HG03280 (cell line): Measurements from ENCODE around the gene DDR2.
A peak's percentile ranks its signal among the peaks of the same experiment; 100 is the strongest.
"Not testable (repeated sequence)": the region's sequence is repeated elsewhere in the genome, so short reads cannot be mapped to it uniquely, and the experiment has no call there.

Source experiments
- ATAC-seq: cut with Tn5 transposase; IDR thresholded peaks from one replicate; pipeline ENCODE4 v1.9.1; 2021; ENCODE audit warnings: mild to moderate bottlenecking, moderate library complexity; ENCODE audit not compliant: unreplicated experiment

DDR2 gene

DNA sequence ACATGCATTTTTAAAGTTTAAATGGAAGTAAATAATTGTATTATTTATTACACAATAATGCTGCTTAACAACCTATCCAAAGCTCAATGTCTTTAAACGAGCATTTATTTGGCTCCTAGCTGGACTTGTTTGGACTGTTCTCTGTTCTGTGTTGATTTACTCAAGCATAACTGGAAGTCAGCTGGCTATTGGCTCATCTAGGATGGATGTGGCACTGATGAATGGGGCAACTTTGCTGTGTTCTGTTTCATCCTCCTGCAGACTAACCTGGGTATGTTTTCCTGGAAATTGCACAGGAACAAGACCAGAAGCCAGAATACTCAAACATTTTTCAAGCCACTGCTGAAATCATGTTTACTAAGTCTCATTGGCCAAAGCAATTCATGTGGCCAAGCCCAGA lies 87.4 kb downstream of the DDR2 start:
- no peak for ATAC-seq

DNA sequence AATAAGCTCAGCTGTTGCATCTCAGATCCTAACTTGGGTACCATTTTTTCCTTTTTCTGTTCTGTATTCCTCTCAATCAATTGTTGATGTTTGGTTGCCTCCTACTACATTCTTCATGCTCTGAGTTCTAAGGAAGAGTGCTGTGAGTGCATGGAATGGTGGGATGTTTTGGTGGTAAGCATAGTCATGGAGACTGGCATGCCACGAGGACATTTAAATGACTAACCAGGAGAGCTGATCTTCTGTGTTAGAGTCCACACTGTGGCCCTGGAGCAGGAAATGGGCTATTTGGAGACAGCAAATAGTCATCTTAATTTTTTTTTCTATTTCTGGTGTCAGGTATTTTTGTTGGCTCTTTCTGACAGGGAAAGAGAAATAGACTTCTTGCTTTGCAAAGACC lies 88.7 kb downstream of the DDR2 start:
- no peak for ATAC-seq

DNA sequence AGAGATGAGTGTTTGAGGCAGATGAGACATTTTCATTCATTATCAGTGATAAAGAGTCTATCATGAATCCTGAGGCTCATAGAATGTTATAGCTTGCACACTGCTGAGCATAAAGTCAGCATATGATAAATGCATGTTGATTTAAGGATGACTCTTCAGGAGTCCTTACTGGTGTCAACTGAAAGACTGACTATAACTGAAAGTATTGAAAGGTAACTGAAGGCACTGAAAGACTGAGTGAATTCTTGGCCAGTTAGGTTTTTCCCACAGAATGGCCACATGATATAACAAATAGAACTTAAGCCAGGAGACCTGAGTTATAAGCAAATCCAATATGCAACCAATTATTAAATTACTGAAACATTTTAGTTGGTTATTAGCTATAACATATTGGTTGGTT lies 89.2 kb downstream of the DDR2 start:
- no peak for ATAC-seq

DNA sequence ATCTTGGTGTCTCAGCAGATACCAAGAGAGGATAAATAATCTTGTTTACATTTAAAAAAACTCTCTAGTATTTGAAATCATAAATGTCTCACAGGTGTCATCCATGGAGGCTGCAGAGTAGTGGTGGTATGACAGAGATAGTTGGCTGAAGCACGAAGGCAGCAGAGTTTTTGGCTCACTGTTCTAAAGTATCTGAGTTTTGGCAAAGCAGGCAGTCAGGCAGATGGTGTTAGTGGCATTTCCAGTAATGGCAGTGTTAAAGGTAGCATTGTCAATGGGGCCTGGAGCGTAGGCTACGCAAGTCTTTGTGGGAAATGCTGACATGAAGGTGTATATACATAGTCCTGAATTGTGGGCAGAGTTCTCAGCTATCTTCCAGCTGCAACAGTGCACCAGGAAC lies 89.8 kb downstream of the DDR2 start:
- no peak for ATAC-seq

DNA sequence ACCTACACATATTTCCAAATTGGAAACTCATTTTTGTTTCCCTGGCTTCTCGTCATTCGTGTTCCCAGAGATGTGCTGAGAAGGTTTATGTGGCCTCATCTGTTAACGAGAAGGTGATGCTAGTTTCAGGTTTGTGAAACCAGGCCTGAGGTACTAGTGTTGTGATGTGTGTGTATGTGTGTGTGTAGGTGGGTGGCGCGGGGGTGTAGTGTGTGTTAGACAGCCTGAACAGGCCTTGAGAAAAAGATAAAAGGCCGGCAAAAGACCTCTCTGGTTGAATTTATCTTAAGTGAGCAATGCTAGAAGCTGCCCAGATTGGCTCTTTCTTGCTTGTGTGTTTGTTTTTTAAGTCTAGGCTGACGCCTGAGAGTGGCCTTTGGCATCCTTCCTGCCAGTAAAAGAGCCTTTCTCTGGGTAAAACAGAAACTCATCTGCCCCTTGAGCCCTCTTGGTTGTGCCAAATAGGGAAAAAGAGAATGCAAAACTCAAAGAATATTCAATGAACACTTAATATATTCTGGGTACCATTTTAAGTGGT lies 92.4 kb downstream of the DDR2 start:
- no peak for ATAC-seq

DNA sequence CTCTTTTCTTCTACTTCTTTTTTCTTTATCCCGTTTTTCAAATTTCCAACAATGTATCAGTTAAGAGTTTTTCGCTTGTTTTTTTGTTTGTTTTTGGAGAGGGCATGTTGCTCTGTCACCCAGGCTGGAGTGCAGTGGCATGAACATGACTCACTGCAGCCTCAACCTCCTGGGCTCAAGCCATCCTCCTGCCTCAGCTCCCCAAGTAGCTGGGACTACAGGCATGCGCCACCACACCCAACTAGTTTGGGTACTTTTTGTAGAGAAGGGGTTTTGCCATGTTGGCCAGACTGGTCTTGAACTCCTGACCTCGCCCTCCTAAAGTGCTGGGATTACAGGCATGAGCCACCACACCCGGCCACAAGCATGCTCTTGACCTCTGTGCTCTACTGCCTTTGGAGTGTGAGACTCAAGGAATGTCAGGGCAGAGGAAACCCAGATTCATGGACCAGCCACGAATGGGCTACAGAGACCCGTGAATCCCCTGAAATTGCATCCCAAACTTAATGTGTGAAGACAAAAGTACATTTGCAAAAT lies 93.1 kb downstream of the DDR2 start:
- no peak for ATAC-seq

DNA sequence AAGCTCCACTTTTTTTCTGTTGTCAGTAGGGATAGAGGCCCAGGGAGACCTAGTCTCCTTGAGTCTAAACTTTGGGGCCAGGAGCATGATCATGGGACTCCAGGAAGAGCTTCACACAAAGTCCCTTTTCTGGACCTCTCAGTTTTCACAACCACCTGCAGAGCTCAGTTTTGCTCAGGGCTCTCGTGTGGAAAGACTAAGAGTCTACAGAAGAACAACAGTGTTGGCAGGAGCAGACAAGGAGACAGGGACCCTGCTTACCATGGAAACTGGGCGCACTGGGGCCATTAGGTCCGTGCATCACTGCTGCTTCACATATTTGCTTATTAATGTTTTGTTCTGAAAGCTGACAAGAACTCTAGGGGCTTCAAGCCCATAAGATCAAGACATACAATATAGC lies 94.3 kb downstream of the DDR2 start:
- no peak for ATAC-seq

DNA sequence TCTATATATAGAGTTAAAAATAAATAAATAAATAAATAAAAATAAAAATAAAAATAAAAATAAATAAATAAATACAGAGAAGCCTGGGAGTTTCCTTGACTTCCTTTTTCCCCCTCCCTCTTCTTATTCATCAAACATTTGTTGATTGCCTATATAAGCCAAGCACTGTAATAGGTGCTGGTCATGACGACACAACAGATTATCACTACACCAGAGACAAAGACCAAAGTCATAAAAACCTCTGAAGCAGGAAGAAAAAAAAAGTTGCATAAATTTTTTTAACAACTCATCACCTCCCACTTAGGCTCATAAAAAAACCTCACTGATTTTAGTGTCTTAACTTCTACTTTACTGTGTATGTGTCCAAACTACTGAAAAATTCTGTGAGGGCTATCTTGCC lies 95.2 kb downstream of the DDR2 start:
- ATAC-seq: not testable (repeated sequence)

DNA sequence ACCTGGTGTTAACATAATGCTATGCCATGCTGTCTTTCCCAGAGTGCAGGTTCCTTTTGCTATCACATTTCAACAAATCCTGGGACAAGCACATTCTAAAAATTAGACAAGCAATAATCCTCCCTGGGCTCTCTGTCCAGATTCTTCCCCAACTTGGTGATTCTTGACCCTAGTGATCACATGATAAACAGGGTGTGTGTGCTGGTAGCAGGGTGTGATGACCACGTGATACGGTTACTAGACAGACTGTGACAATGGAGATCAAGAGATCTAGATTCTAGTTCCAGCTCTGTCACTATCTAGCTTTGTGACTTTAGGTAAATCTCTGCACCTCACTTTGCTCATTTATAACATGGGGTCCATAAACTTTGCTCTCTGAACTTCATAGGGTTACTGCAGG lies 96.3 kb downstream of the DDR2 start:
- no peak for ATAC-seq

DNA sequence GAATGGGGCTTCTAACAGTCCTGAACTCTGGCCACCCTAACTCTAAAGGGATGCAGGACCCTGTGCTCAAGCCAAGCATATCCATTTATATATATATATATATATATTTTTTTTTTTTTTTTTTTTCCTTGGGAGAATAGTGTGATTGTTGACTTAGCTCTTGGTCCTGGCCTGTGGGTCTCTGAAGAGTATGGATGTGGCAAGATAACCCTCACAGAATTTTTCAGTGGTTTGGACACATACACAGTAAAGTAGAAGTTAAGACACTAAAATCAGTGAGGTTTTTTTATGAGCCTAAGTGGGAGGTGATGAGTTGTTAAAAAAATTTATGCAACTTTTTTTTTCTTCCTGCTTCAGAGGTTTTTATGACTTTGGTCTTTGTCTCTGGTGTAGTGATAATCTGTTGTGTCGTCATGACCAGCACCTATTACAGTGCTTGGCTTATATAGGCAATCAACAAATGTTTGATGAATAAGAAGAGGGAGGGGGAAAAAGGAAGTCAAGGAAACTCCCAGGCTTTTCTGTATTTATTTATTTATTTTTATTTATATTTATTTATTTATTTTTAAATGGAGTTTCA lies 97.0 kb downstream of the DDR2 start:
- ATAC-seq: not testable (repeated sequence)

DNA sequence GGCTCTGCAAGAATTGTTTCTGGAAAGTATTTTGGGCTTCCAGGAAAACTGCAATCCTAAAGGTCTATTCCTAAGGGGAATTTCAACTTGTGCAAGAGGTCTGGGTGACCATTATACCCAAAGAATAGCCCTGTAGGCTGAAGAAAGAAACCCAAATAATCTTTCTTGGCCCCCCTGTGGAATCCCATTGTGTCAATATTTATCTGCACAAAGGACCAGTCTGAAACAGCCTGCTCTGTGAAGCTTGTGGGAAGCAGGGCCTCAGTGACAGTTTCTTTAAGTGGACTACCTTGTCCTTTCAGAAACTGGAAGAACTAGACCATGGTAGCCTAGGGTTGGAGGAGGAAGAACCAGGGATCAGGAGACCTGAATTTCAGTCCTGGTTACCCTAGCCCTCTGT lies 99.8 kb downstream of the DDR2 start:
- ATAC-seq: no peak

DNA sequence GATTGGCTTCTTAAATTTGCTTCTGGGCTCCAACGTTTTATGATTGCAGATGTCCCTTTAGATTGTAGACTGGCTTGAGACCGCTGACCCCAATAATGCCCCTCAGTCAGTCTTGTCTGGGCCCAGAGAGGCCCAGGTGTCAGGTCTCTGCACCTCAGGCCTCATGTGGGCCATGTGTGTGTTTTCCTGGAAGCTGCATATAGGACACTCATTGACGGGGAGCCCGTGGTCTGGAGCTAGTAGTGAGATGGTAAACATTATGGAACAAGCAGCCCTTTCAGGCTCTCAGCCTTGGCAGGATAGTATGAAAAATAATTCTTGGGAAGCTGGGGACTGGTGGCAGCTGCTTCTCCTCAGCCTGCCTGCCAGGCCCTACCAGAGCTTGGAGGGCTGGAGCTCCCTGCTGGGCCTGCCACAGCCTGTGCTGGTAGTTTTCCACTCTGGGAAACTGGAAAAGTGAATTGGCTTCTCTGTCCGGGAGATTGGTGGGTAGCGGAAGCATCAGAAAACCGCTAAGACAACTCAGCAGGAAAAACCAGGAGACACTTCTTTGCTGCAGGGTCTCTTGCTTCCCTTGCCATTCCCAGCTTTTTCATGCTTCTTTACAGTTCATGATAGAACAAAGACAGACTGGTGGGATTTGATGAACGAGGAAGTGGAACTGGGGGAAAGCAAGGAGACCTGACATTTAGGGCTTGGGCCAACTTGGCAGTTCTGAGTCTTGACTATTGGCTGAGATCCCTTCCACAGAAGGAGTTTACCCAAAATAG lies 100.5 kb downstream of the DDR2 start:
- ATAC-seq: no peak

DNA sequence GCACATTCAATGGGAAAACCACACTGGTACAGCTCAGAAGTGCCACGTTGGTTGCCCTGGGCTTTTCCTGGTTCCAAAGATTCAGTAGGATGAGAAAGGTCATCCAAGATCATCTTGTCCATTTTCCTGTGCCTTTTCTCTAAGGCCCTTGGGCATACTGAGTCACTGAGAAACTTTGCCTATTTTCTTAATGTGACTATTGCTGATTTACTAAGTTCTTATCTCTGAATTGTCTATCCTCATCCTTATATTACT lies 101.0 kb downstream of the DDR2 start:
- ATAC-seq: no peak

DNA sequence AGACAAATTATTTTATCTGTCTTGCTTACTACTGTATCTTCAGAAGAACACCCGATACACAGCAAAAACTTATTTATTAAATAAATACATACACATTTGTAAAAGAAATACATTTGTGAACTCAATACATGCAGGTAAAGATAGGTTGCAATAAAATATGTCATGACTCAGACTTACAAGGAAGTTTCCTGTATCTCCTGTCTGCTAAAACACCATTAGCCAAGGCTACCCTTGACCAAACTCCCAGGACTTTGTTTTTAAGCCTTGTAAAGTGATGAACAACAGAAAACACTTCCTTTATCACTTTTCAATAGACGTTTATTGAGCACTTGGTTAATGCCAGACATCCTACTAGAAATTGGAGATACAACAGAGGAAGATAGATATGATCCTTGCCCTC lies 101.8 kb downstream of the DDR2 start:
- no peak for ATAC-seq

DNA sequence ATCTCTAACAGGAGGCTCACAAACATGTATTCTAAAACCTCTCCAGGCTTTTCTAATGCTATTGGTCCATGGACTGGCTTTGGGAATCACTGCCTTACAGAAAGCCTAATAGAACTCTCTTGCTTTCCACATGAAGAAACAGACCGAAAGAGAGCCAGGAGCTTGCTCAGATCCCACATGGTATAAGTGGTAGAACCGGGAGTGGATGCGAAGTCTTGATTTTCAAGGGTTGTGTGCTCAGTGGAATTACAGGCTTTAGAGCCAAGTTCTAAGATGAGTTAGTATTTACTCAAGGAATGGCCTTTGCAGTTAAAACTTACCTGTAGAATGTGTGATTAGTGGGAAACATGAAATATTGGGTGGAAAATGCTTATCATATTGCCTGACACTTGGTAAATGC lies 103.9 kb downstream of the DDR2 start:
- ATAC-seq: no peak

DNA sequence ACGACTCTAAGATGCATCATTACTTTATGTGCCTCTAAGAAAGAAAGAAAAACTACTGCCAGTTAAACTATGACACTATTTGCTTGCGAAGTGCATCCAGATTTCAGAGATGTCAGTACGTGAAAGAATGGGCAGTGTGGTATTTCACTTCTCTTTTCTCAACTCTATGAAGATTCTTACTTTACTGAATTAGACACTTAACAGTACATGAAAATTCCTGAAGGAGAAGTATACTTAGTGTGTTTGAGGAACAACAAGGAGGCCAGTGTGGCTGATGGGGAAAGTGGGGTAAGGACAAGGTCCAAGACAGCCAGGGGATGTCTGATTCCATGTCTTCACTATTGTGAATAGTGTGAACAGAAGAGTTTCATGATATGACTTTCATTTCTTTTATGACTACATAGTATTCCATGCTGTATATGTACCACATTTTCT lies 104.4 kb downstream of the DDR2 start:
- peak; percentile 93 for ATAC-seq

DNA sequence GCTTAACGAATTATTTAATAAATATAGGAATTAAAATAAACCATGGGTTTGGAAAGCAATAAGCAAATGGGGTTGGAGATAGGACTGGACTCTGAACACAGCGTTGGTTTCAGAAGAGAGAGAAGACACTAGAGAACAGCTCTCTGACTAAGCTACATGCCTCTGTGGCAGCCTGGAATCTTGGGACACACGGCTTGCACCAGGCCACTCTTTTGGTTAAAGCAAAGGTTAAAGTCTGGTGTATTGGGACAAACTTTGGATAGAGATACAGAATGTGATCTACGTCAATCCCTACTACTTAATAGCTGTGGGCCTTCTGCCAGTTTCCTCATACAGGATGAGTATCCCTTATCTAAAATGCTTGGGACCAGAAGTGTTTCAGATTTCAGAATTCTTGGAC lies 108.5 kb downstream of the DDR2 start:
- no peak for ATAC-seq

DNA sequence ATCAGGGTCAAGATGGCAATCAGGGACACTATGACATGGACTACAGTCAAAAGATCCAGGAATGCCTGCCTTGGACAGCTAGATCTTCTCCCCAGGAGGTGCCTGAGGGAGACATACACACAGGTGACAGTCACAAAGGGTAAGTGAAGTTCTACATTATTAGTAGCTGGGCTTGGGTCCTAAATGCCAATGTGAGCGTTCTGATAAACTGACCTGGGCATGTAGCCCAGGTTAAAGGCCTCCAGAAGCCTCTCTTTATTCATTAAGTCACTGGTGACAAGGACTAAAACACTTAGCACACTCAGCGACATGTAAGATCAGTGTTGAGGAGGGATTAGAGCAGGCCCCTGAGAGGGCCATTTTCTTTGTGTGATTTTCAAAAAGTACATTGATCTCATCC lies 109.3 kb downstream of the DDR2 start:
- no peak for ATAC-seq

DNA sequence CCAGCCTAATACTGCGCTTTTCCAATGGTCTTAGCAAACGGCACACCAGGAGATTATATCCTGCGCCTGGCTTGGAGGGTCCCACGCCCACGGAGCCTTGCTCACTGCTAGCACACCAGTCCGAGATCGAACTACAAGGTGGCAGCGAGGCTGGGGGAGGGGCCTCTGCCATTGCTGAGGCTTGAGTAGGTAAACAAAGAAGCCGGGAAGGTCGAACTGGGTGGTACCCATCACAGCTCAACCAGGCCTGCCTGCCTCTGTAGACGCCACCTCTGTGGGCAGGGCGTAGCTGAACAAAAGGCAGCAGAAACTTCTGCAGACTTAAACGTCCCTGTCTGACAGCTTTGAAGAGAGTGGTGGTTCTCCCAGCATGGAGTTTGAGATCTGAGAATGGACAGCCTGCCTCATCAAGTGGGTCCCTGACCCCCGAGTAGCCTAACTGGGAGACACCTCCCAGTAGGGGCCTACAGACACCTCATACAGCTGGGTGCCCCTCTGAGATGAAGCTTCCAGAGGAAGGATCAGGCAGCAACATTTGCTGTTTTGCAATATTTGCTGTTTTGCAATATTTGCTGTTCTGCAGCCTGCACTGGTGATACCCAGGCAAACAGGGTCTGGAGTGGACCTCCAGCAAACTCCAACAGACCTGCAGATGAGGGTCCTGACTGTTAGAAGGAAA lies 114.1 kb downstream of the DDR2 start:
- not testable (repeated sequence) for ATAC-seq

DNA sequence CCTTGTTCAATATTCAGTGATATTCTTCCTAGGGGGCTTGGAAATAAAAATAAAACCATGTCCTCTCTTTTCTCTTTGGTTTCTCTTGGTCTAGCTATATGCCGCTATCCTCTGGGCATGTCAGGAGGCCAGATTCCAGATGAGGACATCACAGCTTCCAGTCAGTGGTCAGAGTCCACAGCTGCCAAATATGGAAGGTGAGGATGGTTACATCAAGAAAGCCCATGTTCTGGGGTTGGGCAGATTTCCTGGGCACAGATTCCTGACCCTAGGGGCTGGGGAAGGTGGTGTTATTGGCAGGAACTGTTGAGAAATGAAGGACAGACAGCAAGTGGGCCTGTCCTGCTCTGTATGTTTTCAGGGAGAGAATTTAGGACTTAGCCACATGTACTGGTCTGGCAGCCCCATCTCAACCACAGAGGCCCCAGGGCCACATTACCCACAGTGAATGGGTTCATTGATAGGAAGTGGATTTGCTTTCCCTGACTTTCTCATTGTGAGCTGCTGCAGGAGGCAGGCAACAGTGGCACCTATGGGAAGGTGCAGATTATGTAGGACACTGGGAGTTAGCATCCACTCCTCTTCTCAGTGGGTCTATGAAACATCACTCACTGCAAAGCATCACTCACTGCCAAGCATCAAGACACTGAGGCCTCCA lies 120.9 kb downstream of the DDR2 start:
- ATAC-seq: no peak

DNA sequence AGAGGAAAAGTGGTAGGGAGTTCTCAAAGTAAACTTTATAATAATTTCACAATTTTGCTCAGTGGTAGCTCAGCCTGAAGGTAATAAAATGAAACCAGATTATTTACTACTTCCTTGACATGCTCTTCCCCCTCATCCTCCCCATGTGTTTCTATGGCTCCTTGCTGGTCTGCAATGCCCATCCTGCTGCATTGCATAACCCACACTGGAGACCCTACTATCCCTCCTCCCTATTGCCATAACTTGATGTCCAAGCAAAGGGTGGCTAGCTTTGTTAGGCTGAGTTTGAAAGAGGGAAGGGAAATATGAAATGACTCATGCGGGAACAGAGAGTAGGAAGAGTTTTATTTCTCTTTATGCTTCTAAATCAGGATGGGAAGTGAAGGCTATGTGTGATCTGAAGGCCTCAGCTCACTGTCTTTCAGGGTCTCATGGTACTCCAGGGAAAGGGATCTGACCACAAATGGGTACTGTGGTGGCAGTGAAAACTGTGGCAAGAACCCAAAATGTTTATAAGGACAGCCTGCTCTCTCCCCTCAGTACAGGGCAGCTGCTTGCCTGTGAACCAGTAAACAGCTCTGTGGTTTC lies 121.8 kb downstream of the DDR2 start:
- ATAC-seq: no peak
